Osteocyte (in vitro differentiated cells): ENCODE data around the gene ITPKB. TPM values are rescaled to one million over a fixed set of nuclear protein-coding genes. Genes with fewer than 3 reads are reported as not detected.
A peak's percentile ranks its signal among the peaks of the same experiment; 100 is the strongest.

Experiments
- DNase-seq: peaks from one replicate; pipeline ENCODE4 v3.0.0; 2021; ENCODE audit warnings: mixed read lengths; ENCODE audit not compliant: unreplicated experiment; ENCODE audit errors: extremely low spot score
- H3K27ac Mint-ChIP-seq: one replicate; pipeline ENCODE4 v1.8.0; 2021; ENCODE audit warnings: mild to moderate bottlenecking, mixed read lengths; ENCODE audit not compliant: unreplicated experiment
- H3K27me3 Mint-ChIP-seq: one replicate; pipeline ENCODE4 v1.8.0; 2021; ENCODE audit warnings: mixed read lengths; ENCODE audit not compliant: unreplicated experiment
- H3K36me3 Mint-ChIP-seq: one replicate; pipeline ENCODE4 v1.8.0; 2021; ENCODE audit warnings: mixed read lengths; ENCODE audit not compliant: unreplicated experiment
- H3K4me1 Mint-ChIP-seq: one replicate; pipeline ENCODE4 v1.8.0; 2021; ENCODE audit warnings: mixed read lengths; ENCODE audit not compliant: unreplicated experiment
- H3K4me3 Mint-ChIP-seq: one replicate; pipeline ENCODE4 v1.8.0; 2021; ENCODE audit warnings: mild to moderate bottlenecking, moderate library complexity, mixed read lengths; ENCODE audit not compliant: unreplicated experiment
- H3K9me3 Mint-ChIP-seq: one replicate; pipeline ENCODE4 v1.8.0; 2021; ENCODE audit warnings: mixed read lengths; ENCODE audit not compliant: unreplicated experiment
- total RNA-seq: library from RNA; stranded (reverse); gene quantifications from 2 replicates; pipeline ENCODE4 v1.2.1, GENCODE V29; 2021
- TF ChIP-seq, protein P1 (sequence below): fragments of 200-600 bp; sonication (generic); IDR thresholded peaks from 2 replicates; pipeline ENCODE4 v1.5.0; 2021; ENCODE audit warnings: antibody characterized with exemption, mild to moderate bottlenecking, moderate library complexity

Gene ITPKB
- total RNA-seq, 1 donor from 2014 or later, result 28.3 TPM

DNA sequence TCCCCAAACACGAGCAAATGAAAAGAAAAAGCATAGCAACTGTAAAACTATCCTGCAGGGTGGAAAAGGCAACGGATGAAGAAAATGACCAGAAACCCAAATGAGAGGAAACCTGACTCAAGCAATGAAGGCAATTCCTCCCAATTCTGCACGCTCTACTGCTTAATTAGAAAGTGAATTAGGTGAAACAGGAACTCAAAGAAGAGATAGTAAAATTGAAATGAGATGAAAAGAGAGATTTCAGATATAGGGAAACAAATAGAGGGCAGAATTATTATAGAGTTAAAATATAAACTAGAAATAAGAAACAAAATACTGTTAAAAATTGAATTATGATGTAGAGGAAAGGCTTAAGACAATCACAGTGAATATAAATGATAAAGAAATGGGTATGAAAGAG lies 27.5 kb upstream of the ITPKB start:
- peaks cover 3% of the 10 kb centered on the region for H3K27me3 Mint-ChIP-seq
- H3K4me1 Mint-ChIP-seq, result peaks cover 22% of the 10 kb centered on the region
- no peaks in the 10 kb centered on the region for H3K36me3 Mint-ChIP-seq
- no peak overlapping the region for H3K27ac Mint-ChIP-seq
- H3K9me3 Mint-ChIP-seq, result no peaks in the 10 kb centered on the region
- DNase-seq, result no peak
- TF ChIP-seq, protein P1, sequence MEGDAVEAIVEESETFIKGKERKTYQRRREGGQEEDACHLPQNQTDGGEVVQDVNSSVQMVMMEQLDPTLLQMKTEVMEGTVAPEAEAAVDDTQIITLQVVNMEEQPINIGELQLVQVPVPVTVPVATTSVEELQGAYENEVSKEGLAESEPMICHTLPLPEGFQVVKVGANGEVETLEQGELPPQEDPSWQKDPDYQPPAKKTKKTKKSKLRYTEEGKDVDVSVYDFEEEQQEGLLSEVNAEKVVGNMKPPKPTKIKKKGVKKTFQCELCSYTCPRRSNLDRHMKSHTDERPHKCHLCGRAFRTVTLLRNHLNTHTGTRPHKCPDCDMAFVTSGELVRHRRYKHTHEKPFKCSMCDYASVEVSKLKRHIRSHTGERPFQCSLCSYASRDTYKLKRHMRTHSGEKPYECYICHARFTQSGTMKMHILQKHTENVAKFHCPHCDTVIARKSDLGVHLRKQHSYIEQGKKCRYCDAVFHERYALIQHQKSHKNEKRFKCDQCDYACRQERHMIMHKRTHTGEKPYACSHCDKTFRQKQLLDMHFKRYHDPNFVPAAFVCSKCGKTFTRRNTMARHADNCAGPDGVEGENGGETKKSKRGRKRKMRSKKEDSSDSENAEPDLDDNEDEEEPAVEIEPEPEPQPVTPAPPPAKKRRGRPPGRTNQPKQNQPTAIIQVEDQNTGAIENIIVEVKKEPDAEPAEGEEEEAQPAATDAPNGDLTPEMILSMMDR, result no peak
- no peak overlapping the region for H3K4me3 Mint-ChIP-seq

DNA sequence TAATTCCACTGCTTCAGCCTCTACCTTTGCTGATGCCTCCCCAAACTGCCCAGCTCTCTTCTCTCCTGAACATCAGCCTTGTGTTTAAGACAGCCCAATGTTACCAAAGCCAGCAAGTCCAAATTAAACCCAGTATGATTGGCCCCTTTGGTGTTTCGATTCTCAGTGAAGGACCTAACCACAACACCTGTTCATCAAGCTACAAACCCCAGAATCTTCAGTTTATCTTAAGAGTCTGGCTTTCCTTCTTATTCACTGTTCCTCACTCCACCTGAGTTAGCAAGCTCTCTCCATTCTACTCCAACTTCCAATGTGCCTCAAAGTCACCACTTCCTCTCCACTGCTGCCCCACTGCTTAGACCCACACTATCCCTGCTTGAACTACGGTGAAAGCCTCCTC lies 25.5 kb upstream of the ITPKB start:
- DNase-seq, result no peak
- peaks cover under 1% of the 10 kb centered on the region for H3K27me3 Mint-ChIP-seq
- H3K9me3 Mint-ChIP-seq, result no peaks in the 10 kb centered on the region
- no peaks in the 10 kb centered on the region for H3K36me3 Mint-ChIP-seq
- no peak overlapping the region for H3K27ac Mint-ChIP-seq
- no peak overlapping the region for H3K4me3 Mint-ChIP-seq
- TF ChIP-seq, protein P1, result no peak
- peaks cover 22% of the 10 kb centered on the region for H3K4me1 Mint-ChIP-seq

DNA sequence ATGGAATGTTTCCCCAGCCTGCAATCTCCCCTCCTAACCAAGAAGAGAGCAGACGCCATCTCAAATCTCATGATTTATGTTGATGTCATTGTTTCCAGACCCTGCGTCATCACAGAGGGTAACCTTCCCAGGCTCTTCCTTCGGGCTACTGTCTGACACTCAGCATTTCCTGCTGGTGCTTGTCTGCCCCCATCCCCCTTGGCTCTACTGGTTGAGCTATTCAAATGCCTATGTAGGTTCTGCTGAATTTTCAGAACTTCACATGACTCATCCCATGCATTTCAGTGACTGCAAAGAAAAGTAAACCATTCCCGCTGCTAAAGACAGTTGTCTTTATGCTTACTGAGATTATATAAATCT lies 24.8 kb upstream of the ITPKB start:
- no peaks in the 10 kb centered on the region for H3K9me3 Mint-ChIP-seq
- no peak for DNase-seq
- H3K4me1 Mint-ChIP-seq, result peaks cover 22% of the 10 kb centered on the region
- TF ChIP-seq, protein P1, result no peak
- H3K4me3 Mint-ChIP-seq, result no peak overlapping the region
- H3K27me3 Mint-ChIP-seq, result no peaks in the 10 kb centered on the region
- peak overlapping the region; percentile 77 for H3K27ac Mint-ChIP-seq
- no peaks in the 10 kb centered on the region for H3K36me3 Mint-ChIP-seq

DNA sequence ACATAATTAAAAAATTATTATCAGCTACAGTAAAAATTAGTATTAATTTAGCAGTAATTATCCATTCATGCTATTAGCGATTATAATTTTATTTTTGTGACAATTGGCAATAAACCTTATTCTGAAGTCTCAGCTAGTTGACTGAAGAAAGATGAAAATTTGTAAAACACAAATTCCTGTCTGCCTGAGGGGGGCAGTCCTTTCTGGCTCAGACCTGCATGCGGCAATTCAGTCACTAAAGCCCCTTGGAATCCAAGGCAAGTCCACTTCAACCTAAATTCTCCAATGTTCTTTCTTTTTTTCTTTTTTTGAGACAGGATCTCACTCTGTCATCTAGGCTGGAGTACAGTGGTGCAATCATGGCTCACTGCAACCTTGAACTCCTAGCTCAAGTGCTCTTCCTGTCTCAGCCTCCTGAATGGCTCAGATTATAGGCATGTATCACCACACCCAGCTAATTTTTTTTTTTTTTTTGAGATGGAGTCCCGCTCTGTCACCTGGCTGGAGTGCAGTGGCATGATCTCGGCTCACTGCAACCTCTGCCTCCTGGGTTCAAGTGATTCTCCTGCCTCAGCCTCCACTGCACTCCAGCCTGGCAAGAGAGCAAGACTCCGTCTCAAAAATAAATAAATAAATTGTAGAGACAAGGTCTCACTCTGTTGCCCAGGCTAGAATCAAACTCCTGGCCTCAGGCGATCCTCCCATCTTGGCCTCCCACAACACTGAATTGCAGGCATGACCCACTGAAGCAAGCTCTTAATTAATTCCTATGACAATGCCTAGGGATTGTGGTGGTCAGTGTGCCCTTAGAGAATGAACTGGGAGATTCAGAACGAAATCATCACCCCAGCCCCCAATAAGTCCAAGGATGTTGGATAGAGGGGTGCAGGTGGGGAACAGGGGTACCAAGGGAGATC lies 24.2 kb upstream of the ITPKB start:
- H3K4me3 Mint-ChIP-seq, result no peak overlapping the region
- H3K36me3 Mint-ChIP-seq, result no peaks in the 10 kb centered on the region

DNA sequence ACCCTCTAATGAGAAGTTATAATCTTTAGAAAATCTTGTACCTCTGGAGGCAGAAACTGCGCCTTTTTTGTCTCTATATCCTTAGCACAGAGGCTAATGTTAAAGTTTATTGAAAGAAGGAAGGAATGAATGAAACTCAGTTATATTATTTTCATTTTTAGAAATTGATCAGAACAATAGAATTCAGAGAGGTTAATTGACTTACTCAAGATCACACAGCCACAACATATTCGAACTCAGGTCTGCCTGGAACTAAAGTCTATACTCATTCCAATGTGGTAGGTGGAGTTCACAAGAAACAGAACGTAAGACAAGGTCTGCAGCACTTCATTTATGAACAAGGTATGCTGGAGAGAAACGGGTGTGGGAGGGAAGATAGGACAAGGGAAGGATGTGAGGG lies 23.0 kb upstream of the ITPKB start:
- H3K4me3 Mint-ChIP-seq, result no peak overlapping the region
- H3K27me3 Mint-ChIP-seq, result no peaks in the 10 kb centered on the region
- TF ChIP-seq, protein P1, result no peak
- DNase-seq, result no peak
- H3K27ac Mint-ChIP-seq, result no peak overlapping the region
- peaks cover 22% of the 10 kb centered on the region for H3K4me1 Mint-ChIP-seq
- no peaks in the 10 kb centered on the region for H3K36me3 Mint-ChIP-seq
- no peaks in the 10 kb centered on the region for H3K9me3 Mint-ChIP-seq

More for the DNA sequence above, 24.2 kb upstream of the ITPKB start:
- DNase-seq, result no peak
- H3K27me3 Mint-ChIP-seq, result no peaks in the 10 kb centered on the region
- TF ChIP-seq, protein P1, result no peak
- H3K27ac Mint-ChIP-seq, result peak overlapping the region; percentile 77
- H3K9me3 Mint-ChIP-seq, result no peaks in the 10 kb centered on the region
- peaks cover 22% of the 10 kb centered on the region for H3K4me1 Mint-ChIP-seq
